Pancreas (tissue), 10 donors: ENCODE results near the gene CACNB1. TPM values are rescaled to one million over a fixed set of nuclear protein-coding genes. Genes with fewer than 3 reads are reported as not detected.
A peak's percentile ranks its signal among the peaks of the same experiment; 100 is the strongest.

Source experiments
- ATAC-seq, 4 donors: fragments of 200-7000 bp; cut with Tn5 transposase; one replicate each; pipeline versions ENCODE4 v1.8.0 to v1.9.1; 2020; ENCODE audit warnings: mild to moderate bottlenecking in 4 of 4, moderate library complexity in 4 of 4
- DNase-seq, 6 donors: peaks; one replicate each; pipeline ENCODE4 v3.0.0-alpha.2; 2020
- FAIRE-seq: peaks from 2 replicates; lab custom pipeline; 2012; peaks lifted over from hg19 to GRCh38; lab: Jason Lieb, UNC
- H3K27ac ChIP-seq, 4 donors: fragments of 200-600 bp; sonication (generic); 1 replicate in 3 of 4; 2 replicates in 1 of 4; pipeline versions ENCODE4 v1.5.0 to v1.8.0; 2020
- H3K27me3 ChIP-seq, 4 donors: fragments of 200-600 bp; one replicate each; pipeline ENCODE4 v1.8.0; 2021
- H3K36me3 ChIP-seq, 3 donors: fragments of 200-600 bp; sonication (generic) in 1 of 3; one replicate each; pipeline versions ENCODE4 v1.5.0 to v1.8.0; 2020 to 2021
- H3K4me1 ChIP-seq, 3 donors: fragments of 200-600 bp; one replicate each; pipeline ENCODE4 v1.8.0; 2021
- H3K4me3 ChIP-seq, 4 donors: fragments of 200-600 bp; sonication (generic) in 2 of 4; one replicate each; pipeline versions ENCODE4 v1.5.0 to v1.8.0; 2020 to 2021
- H3K9me3 ChIP-seq, 4 donors: fragments of 200-600 bp; one replicate each; pipeline ENCODE4 v1.8.0; 2021
- WGBS, 2 donors: extraction: QIAGEN DNeasy Blood & Tissue Kit; methylation state at CpG; one replicate each; pipeline ENCODE4 v1.1.7; 2013; 5-methylcytosine and 5-hydroxymethylcytosine counted together
- intact Hi-C, 3 donors: fragments of 100-400 bp; cut with DNase I; formaldehyde crosslinking; loops; one replicate each; pipeline versions ENCODE4 v1.11.1 to v1.14.2; 2022
- polyA plus RNA-seq, 2 donors: library from polyadenylated mRNA; stranded (reverse); fragments of 200-250 nt; gene quantifications; one replicate each; pipeline ENCODE4 v1.2.3, GENCODE V29; 2013
- total RNA-seq, 6 donors: library from RNA; stranded (reverse); fragmentation: NEBNext Ultra II Directional in 4 of 6; extraction: Animal tissue kit (Norgen Biotek cat#: 25700) in 4 of 6; gene quantifications; one replicate each; pipeline versions ENCODE4 v1.2.1 to v1.2.4, GENCODE V29; 2021 to 2023
- TF ChIP-seq, protein P1 (sequence below), 4 donors: fragments of 200-600 bp; sonication (generic) in 3 of 4; IDR thresholded peaks; one replicate each; pipeline versions ENCODE4 v1.5.0 to v1.8.0; 2021; ENCODE audit warnings: antibody characterized with exemption in 4 of 4
- donor health status: healthy with polysubstance abuse.
- donor health status: DM: no; HTN: no; CAD: no; lungs with moderate emphysema.
- donor health status: DM: no; HTN: no; CAD: no.
- donor health status: control.
- donor health status: control.
- donor health status: Bipolar disorder and iron deficiency.
- donor health status: DM: yes; HTN: yes; CAD: no.
- donor health status: DM: no; HTN: no; CAD: no.
- donor health status: DM: no; HTN: no; CAD: no.
- donor health status: DM: yes; HTN: yes; CAD: no.

CACNB1 gene
- total and polyA plus RNA-seq, 8 donors, result 1.8 to 6.8 (median 2.9) TPM

- Histone ChIP-seq H3K27ac (no peak overlapping the region), H3K27me3 (no peaks in the 10 kb centered on the region), H3K4me1 (peaks cover 0 to 11% (median 0%) of the 10 kb centered on the region in 3 donors), H3K4me3 (no peak overlapping the region), H3K9me3 (no peaks in the 10 kb centered on the region), H3K36me3 (no peaks in the 10 kb centered on the region)
- 82 to 83% methylated on average over 3 of the region's 3 CpGs for WGBS, 2 donors
- FAIRE-seq (no peak), DNase-seq (peak in 3 of 6 donors; percentile 45 to 64 (median 56)), ATAC-seq (no peak)
- TF ChIP-seq, protein P1, sequence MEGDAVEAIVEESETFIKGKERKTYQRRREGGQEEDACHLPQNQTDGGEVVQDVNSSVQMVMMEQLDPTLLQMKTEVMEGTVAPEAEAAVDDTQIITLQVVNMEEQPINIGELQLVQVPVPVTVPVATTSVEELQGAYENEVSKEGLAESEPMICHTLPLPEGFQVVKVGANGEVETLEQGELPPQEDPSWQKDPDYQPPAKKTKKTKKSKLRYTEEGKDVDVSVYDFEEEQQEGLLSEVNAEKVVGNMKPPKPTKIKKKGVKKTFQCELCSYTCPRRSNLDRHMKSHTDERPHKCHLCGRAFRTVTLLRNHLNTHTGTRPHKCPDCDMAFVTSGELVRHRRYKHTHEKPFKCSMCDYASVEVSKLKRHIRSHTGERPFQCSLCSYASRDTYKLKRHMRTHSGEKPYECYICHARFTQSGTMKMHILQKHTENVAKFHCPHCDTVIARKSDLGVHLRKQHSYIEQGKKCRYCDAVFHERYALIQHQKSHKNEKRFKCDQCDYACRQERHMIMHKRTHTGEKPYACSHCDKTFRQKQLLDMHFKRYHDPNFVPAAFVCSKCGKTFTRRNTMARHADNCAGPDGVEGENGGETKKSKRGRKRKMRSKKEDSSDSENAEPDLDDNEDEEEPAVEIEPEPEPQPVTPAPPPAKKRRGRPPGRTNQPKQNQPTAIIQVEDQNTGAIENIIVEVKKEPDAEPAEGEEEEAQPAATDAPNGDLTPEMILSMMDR (IDR thresholded peaks at IDR 0.05), result no peak
- intact Hi-C loops, result no loop called here
These were observed 52.3 kb downstream of the CACNB1 start for GRCh38 chr17:39145143-39145542.

- WGBS, 2 donors, result 9 to 12% methylated on average over 9 of the region's 9 CpGs
- Histone ChIP-seq H3K4me1 (peaks cover 0 to 11% (median 0%) of the 10 kb centered on the region in 3 donors), H3K36me3 (no peaks in the 10 kb centered on the region), H3K4me3 (no peak overlapping the region), H3K9me3 (no peaks in the 10 kb centered on the region), H3K27ac (peak overlapping the region; percentile 17 to 72 (median 52)), H3K27me3 (no peaks in the 10 kb centered on the region)
- FAIRE-seq, result no peak
- ATAC-seq, result peak; percentile 87 to 95 (median 94)
- intact Hi-C loops, result no loop called here
- TF ChIP-seq, protein P1 (IDR thresholded peaks at IDR 0.05), result no peak
- DNase-seq, result peak; percentile 88 to 96 (median 92)
These were observed 53.0 kb downstream of the CACNB1 start for GRCh38 chr17:39144416-39144840.

- ATAC-seq, result peak in 2 of 4 donors; percentile 4 to 6
- H3K27me3 ChIP-seq, result no peaks in the 10 kb centered on the region
- no peaks in the 10 kb centered on the region for H3K36me3 ChIP-seq
- H3K27ac ChIP-seq, result peak overlapping the region in 2 of 4 donors; percentile 62 to 72
- no peak overlapping the region for H3K4me3 ChIP-seq
- TF ChIP-seq, protein P1 (IDR thresholded peaks at IDR 0.05), result no peak
- no peaks in the 10 kb centered on the region for H3K9me3 ChIP-seq
- no peak for FAIRE-seq
- WGBS, 2 donors, result 85 to 92% methylated on average over 7 of the region's 7 CpGs
- DNase-seq, result peak in 4 of 6 donors; percentile 26 to 68 (median 43)
- intact Hi-C loops, result no loop called here
- H3K4me1 ChIP-seq, result peaks cover 0 to 11% (median 0%) of the 10 kb centered on the region in 3 donors
These were observed 53.8 kb downstream of the CACNB1 start for GRCh38 chr17:39143552-39144093.

DNA sequence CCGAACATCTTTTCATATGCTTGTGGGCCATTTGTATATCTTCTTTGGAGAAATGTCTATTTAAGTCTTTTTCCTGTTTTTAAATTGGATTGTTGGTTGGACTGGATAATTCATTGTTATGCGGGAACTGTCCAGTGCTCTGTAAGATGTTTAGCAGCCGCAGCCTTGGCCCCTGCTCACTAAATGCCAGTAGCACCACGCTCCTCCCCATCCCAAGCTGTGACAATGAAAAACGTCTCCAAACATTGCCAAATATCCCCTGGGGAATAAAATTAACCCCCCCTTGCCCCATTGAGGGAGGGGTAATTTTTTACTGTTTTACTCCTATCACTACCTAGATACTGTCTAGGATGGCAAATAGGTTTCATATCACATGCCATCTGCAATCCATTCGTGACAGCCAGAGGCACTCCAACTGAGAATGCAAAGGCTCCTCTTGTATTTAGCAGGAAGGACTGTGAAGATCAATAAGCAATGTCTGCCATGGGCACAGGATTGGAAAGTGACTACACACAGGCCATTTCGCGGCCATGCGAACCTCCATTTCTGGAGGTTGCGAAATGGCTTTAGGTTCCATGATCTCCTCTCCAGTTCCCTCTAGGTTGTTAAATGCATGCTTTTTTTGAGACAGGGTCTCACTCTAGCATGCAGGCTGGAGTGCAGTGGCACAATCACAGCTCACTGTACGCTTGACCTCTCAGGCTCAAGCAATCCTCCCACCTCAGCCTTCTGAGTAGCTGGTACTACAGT is 55.4 kb downstream of the CACNB1 start:
- DNase-seq, result no peak
- intact Hi-C loops, result no loop called here
- no peak overlapping the region for H3K27ac ChIP-seq
- no peak for ATAC-seq
- no peak overlapping the region for H3K4me3 ChIP-seq
- no peaks in the 10 kb centered on the region for H3K9me3 ChIP-seq
- H3K36me3 ChIP-seq, result no peaks in the 10 kb centered on the region
- peaks cover 0 to 11% (median 0%) of the 10 kb centered on the region in 3 donors for H3K4me1 ChIP-seq
- H3K27me3 ChIP-seq, result no peaks in the 10 kb centered on the region
- WGBS, 2 donors, result 84 to 86% methylated on average over 11 of the region's 11 CpGs
- TF ChIP-seq, protein P1 (IDR thresholded peaks at IDR 0.05), result no peak
- no peak for FAIRE-seq
